Posterior cingulate gyrus (tissue), 11 donors: ENCODE data around the gene SOX2.

Source experiments
- DNase-seq, 10 donors: peaks; one replicate each; pipeline versions ENCODE4 v3.0.0 to v3.0.0-alpha.2; 2020 to 2021; ENCODE audit warnings: mixed read lengths in 3 of 10
- intact Hi-C: fragments of 100-400 bp; cut with DNase I; formaldehyde crosslinking; loops from one replicate; pipeline ENCODE4 v1.15.1; 2023

Gene SOX2

DNA sequence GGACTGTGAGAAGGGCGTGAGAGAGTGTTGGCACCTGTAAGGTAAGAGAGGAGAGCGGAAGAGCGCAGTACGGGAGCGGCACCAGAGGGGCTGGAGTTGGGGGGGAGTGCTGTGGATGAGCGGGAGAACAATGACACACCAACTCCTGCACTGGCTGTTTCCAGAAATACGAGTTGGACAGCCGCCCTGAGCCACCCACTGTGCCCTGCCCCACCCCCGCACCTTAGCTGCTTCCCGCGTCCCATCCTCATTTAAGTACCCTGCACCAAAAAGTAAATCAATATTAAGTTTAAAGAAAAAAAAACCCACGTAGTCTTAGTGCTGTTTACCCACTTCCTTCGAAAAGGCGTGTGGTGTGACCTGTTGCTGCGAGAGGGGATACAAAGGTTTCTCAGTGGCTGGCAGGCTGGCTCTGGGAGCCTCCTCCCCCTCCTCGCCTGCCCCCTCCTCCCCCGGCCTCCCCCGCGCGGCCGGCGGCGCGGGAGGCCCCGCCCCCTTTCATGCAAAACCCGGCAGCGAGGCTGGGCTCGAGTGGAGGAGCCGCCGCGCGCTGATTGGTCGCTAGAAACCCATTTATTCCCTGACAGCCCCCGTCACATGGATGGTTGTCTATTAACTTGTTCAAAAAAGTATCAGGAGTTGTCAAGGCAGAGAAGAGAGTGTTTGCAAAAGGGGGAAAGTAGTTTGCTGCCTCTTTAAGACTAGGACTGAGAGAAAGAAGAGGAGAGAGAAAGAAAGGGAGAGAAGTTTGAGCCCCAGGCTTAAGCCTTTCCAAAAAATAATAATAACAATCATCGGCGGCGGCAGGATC lies at the start of gene SOX2:
SOX2 (plus strand) TSS at position 601 of the 811 bp plus-strand sequence. CDS start 436 bp downstream, outside the sequence.
- peak; percentile 79 to 98 (median 86) for DNase-seq
- intact Hi-C loops: loop anchor here (2.0 kb wide), 1 partner anchor 547 kb away; no protein-coding TSS in a partner anchor

DNA sequence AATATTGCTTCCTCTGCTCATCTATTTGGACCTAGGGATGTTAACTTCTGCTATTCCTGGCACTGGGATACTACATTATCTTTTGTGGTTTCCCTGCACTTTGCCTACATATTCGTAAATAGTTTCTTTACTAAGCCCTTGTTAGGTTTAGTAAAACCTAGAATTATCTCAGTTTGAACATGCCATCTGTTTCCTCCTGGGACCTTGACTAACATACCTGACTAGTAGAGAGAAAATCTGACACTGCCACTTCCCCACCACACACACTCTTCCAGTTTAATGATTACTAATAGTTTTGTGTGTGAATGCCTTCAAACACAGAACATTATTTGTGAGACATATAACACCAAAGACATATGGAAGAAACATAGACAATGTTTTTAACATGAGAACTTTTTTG lies 28.2 kb upstream of the SOX2 start:
- no peak for DNase-seq
- intact Hi-C loops: loop anchor here (10.0 kb wide), 1 partner anchor 49 kb away; no protein-coding TSS in a partner anchor

DNA sequence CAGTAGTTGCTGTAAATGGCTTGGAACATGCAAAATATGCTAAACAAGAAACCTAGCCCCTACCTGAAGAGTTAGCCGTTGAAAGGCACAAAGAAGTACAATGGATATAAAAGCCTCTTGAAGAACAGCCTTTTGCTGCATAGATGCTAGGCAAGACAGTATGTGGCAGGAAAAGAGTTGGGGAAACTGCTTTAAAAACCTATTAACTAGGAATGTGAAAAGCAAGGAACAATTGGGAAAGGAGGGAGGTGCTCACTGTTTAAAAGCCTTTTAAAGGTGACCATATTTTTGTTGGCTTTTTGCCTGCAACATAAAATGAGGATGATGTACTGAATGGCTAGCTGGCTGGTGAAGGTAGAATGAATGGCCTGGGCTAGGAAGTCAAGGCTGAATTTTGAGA lies 24.5 kb upstream of the SOX2 start:
- intact Hi-C loops: loop anchor here (10.0 kb wide), 1 partner anchor 52 kb away; no protein-coding TSS in a partner anchor
- DNase-seq: no peak

DNA sequence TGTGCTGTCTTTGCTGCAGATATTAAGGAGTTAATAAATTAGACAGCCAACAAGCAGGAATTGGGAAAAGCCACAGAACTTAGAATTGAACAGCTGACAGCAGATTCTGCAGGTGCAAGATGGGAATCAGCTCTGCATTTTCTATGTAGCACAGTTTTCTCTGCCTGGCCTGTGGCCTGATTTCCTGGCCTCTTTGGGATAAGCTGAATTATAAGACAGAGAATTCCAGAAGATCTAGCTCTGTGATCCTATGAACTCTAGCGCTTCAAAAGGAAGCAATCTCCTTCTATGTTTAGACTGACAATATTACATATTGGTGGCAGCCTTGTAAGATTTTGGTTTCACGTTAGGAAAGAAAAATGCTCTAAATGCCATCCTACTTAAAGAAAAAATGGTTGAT lies 24.0 kb upstream of the SOX2 start:
- intact Hi-C loops: loop anchor here (10.0 kb wide), 1 partner anchor 53 kb away; no protein-coding TSS in a partner anchor

DNA sequence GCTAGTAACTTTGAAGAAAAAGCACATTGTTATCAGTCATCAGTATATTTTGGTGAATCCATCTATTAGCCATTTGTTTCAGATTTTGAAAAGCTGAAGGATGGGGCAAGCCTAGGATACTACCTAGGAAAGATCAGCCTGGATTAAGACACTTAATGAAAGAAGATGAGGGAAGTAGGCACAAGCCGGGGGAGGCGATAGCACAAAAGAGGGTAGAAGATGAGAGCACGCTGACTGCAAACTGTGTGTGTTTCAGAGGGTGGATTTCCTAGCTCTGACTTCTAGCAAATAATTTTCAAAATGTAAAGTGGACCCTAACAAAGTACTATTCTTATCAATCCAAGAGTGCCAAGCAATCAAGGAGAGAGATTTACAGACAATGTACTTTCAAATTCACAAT lies 22.2 kb upstream of the SOX2 start:
- intact Hi-C loops: loop anchor here (10.0 kb wide), 1 partner anchor 55 kb away; no protein-coding TSS in a partner anchor
- DNase-seq: no peak

More for the DNA sequence above, 24.0 kb upstream of the SOX2 start:
- no peak for DNase-seq

DNA sequence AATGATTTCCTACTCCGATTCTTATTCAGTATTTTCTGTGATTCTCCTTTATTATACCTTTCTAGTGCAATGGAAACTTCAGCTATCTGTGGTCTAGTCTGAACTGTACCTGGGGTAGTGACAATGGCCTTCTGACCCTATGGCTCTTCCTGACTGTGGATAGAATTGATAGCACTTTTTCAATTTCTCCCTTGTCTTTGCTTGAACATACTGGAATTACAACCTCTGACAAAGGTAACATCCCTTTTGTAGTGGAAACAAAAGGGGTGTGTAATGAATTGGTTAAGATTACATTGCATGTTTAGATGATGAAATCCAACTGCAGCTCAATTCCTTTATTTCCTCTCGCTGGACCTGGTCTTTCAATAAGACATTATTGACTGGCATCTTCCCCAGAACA lies 21.0 kb upstream of the SOX2 start:
- no peak for DNase-seq
- intact Hi-C loops: no loop called here

DNA sequence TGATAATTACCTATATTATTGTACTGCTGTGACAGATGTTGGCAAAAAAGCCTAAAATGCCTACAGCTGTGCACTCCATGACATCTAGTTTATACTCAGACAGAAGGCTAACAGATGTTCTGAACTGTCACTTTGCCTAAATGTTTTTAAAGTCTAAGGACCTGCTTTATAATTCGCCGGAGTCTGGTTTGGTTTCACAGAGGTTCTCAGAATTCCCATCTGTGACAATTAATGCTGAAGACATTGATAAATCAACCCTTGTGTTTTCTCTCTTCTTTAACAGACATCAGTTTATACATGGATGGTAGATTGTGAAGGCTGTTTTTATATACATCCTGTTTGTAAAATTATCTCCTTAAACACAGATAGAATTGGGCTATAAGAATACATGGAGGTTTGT lies 19.8 kb upstream of the SOX2 start:
- DNase-seq: no peak
- intact Hi-C loops: no loop called here

DNA sequence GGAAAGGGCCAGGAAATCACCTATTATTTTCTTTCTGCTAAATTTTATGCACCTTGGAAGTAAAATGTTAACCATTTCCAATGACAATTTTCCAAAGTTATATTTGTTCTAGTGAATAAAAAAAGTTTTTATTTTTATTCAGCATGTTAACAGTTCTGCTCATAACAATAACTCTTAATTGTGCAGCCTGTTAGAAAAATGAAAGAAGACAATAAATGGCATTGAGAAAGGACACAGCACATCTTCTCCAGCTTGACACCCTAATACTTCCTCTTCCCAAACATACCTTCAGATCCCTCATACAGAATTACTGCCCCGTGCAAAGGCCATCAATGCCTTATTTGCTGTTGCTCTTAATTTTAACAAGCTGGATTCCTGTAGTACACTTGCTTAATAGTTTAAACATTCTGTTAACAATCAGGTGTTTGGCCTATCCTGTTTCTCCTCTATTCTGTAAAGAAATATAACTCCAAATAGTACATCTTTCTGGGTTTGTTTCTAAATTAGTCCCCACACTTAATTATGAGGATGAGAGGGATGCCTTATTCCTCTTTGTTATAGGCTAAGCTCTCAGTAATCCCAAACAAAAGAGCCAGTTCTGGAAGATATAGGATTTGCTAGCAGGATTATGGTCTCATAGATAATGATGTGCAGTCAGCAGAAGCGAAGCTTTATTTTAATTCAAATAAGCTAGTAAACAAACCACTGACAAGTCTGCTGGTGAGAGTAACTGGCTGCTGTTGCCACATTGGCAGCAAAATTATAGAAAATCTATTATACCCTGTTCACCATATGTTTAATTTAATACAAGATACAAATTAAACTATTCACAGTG lies 19.2 kb upstream of the SOX2 start:
- DNase-seq: no peak
- intact Hi-C loops: no loop called here

DNA sequence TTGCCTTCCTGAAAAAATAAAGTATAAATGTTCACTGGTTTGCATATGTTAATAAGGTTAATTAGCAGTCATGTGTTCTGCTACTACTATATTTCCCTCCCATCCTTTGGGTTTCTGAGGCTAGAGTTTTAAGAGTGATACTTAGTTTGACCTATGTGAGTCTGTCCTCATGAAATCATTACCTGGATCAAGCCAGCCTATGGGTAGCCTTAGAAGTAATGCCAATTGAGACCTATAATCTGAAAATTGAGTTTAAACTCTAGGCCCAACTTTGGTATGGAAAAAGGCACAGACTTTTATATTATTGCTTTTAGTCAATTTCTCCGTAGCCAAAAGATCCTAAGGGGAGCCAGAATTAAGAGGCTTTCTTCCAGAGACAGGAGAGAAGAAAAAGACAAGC lies 18.4 kb upstream of the SOX2 start:
- intact Hi-C loops: no loop called here
- no peak for DNase-seq

DNA sequence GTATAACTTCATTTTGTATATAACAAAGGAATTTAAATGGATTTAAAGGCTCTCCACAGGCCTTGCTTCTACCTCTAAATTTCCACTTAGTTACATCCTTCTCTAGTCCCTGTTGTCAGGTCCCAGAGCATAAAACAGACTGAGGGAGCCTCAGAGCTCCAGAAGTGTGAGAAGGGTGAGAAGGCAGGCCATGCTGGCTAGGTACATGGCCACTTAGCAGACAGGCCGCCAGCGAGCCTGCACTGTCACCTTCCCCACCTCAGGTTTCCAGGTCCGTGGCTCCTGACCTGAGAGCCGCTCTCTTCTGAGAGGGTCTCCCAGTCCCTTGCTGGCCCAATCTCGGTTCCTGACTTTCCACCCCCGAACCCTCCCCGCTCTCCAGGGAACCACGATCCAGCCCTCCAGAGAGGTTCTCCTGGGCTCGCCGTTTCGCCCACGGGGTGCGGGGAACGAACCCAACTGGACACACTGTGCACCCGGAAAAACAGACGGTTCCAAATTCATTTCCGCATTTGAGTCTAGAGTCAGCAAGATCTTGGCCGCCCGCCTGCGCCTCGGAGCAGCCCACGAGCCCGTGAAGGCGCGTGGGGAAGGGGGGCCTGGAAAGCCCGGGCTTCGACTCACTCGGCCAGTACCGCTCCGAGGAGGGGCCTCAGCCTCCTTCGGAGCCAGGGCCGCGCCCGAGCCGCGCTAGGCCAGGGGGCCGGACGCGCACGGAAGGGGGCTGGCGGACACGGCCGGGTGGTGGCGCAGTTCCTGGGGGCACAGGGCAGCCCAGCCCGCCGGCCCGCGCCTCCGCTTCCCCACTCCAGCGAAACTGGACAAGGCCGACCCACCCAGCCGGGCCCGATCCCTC lies 16.7 kb upstream of the SOX2 start:
- intact Hi-C loops: loop anchor here (2.0 to 5.0 kb wide), 2 partner anchors 82 to 128 kb away; no protein-coding TSS in a partner anchor
- DNase-seq: peak in 9 of 10 donors; percentile 42 to 95 (median 72)

DNA sequence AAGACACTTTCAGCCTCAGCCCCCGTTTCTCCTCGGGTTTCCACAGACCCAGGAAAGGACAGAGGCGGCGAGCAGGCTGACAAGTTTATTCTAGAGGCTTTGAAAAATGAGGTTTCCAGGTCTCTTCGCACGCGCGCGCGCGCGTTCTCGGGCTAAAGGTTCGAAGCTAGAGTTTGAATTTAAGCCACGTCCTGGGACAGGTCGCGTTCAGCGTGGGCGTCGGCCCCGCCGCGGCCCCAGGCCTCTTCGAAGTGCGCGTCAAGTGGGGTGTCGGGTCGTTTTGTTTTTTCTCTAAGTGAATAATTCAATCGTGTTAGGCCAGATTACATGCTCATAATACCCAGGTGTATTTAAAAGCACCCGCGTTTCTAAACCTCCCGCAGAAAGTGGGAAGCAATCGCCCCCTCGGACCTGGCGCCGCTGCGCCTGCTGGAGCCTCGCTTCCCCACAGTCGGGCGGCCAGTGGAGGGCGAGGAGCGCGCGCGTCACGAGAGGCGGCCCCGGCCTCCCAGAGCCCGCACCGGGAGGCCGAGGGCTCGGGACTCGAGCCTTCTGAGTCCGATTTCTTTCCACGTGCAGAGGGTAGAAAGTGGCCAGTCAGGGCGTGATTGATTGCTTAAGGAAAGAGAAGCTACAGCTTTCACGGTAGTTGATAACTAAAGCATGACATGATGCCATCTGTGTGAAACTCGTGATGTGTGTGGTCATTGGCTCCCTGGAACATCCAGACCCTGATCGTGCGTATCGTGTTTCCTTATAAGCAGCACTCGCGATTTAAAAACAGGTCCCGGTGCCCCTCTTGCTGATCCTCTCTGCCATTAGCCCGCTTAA lies 15.8 kb upstream of the SOX2 start:
- intact Hi-C loops: loop anchor here (2.0 to 5.0 kb wide), 2 partner anchors 83 to 129 kb away; no protein-coding TSS in a partner anchor
- peak in 6 of 10 donors; percentile 46 to 92 (median 62) for DNase-seq

DNA sequence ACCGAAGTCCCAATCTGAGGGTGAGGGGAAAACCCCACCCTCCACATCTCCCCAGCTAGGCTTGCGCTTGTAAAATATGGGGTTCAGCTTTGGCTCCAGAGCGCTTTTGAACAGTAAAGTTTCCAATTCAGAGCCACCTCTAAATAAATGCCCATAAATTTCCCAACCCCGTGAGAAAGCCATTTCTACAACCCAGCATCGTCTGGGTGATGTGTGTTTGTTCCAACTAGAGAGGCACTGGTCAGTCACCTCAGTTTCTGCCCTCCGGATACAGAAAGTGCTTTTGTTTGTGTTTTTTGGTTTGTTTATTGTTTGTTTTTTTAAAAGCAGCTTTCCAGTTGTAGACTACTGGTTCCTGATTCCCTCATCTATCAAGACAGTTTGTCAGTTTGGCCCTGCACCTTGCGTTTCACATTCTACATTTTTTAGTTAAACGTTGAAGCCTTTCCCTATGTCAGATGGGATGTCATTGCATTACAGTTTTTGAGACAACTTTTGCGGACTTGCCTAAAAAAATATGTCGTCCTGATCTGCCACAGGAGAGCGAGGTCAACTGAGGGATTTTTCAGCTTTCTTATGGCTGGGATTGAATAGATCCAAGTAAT lies 15.0 kb upstream of the SOX2 start:
- no peak for DNase-seq
- intact Hi-C loops: loop anchor here (5.0 kb wide), 1 partner anchor 129 kb away; no protein-coding TSS in a partner anchor

DNA sequence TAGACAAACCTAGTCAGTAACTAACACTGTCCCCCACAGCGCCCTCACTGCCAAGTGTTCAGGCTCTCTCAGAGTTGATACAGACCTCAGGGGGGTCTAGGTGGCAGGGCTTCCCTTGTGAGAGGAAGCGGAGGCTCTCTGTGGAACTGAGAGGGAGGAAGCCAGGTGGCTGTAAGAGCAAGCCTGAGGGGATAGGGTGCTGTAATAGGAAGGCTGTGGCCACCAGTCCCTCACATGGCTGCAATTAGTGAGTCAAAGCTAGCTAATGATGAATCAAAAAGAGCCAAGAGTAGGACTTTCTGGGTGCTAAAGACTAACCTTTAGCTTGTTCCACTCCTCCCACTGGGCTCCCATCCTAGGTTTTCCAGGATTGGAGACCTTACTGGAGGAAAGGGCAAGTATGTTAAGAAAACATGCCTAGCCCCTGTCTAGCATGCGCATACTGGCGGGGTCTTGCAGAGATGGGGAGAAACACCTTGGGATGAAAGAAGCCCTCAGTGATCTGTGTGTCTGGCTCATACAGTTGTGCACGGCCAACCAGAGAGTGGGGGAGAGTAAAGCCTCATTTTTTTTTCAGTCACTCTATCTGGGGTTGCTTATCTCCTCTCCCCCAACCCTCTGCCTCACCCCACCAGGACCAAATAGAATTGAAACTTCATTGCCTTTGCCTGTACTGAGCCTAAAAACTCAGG lies 13.3 kb upstream of the SOX2 start:
- intact Hi-C loops: loop anchor here (5.0 kb wide), 1 partner anchor 131 kb away; no protein-coding TSS in a partner anchor
- peak in 2 of 10 donors; percentile 68 to 77 for DNase-seq

DNA sequence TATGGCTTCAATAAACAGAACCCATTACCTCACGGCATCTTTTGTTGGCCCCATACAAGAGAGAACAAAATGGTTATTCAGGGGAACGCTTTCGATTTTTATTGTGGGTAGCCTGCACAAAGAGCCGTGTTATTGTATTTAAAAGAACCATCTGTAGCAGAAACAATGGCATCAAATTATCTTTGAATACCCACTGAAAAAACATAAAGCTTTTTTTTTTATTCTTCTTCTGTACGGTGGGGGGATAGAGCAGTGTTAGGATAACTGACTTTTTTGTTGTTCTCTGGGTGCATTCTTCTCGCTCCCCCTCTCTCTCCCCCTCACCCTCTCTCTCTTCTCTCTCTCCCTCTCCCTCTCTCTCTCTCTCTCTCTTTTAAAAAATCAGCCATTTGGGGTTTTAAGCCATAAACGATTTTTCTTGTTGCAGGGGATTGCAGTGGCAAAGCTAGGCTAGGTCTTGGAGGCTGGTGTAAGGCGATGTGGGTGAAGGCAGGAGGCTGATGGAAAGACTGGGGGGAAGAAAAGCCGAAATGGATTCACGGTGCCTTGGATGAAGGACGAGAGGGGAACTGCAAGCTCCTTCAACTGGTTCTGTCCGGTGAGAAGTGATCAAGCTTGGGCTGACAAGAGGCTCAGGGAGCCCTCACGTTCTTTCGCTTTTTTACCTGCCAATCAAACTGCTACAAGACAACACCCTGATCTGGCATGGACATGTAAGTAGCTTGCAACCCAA lies 12.4 kb upstream of the SOX2 start:
- intact Hi-C loops: loop anchor here (1.0 to 5.0 kb wide), 2 partner anchors 132 to 240 kb away; no protein-coding TSS in a partner anchor
- peak in 1 of 10 donors; percentile 80 for DNase-seq

DNA sequence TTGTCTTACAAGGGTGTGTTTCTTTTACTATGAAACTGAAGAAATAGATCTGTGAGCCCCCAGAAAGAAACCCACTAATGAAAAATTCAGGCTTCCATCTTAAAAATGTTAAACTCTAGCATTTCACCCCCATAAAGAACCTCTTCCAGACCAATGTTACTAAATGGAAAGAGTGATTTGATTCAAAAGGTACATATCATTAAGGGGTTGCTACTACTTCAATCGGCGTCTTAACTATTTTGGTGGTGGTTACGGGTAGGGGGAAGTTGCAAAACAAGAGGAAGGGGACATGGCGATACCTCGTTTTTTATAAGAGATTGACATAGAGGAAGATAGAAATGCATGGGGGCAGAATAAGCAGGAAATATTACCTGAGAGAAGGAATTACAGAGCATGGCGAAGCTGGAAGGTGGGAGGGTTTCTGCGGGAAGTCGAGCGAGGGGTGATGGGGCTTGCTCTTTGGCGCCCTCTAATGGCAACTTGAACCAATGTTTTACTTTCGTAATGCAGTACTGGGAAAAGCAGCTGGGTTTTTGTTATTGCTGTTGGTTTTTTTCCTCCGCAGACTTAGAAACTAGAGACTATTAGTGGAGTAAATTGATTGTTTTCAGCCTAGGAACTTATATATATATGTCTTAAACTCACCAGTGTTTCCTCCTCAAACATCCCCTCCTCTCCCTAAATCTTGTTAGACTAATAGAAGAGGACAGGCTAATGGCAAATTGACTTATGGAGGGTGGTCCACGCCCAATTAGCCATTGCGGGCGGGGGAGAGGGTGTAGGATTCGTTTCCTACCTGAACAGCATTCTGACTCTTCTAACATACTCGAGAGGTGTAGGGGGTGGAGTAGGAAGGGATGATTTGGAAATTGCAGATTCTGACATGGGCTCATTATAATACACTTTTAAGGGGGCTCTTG lies 11.3 kb upstream of the SOX2 start:
- intact Hi-C loops: loop anchor here (2.0 to 5.0 kb wide), 3 partner anchors 374 to 488 kb away; no protein-coding TSS in a partner anchor
- DNase-seq: peak in 8 of 10 donors; percentile 62 to 96 (median 78)

DNA sequence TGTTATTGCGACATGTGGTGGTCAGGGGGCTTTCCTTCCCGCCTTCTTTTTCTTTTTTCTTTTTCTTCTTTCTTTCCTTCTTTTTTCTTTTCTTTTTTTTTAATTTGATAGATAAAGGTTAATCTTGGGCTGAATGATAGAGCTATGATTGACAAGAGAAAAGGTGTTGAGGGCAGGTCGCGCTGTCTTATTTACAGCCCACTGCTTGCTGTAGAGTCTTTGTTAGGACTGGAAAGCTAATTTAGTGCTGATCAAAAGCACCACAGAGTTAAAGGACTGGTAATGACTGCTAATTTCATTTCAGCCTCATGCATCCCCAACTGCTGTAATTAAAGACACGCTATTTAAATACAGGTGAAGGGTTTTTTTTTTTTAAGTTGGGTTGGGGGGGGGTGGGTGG lies 10.6 kb upstream of the SOX2 start:
- intact Hi-C loops: loop anchor here (2.0 to 5.0 kb wide), 3 partner anchors 374 to 489 kb away; no protein-coding TSS in a partner anchor
- peak in 1 of 10 donors; percentile 27 for DNase-seq
